ENCODE results near the gene EFHC1. TPM values are rescaled to one million over a fixed set of nuclear protein-coding genes. Genes with fewer than 3 reads are reported as not detected.

EFHC1 gene
- total RNA-seq, 2 donors from 2014 or later = 4.4 to 6.4 TPM

DNA sequence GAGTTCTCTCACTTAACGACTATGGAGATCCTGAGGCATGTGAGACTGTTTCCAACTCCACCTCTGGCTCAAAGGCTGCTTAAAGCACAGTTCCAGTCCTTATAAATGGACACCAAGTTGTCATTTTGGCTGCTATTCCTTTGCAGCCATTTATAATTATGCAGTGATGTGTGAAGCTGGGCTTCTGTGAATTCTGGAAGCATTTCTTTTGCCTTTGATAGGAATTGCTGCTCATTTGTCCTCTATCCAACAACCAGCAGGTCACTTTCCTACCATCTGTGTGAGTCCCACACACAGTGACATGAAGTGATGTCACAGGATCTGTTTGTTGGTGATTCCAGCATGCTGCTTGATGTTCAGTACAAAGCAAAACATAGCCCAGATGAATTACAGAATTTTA, 28.5 kb upstream of the EFHC1 start:
- DNase-seq (ENCODE audit: low spot score in 2 of 2) (no peak), ATAC-seq (no peak)
- H3K9me3 Mint-ChIP-seq = peaks cover 0 to 6% of the 10 kb centered on the region in 2 donors
- H3K36me3 Mint-ChIP-seq = peaks cover 6% of the 10 kb centered on the region in 2 donors
- H3K27ac Mint-ChIP-seq = no peak overlapping the region

DNA sequence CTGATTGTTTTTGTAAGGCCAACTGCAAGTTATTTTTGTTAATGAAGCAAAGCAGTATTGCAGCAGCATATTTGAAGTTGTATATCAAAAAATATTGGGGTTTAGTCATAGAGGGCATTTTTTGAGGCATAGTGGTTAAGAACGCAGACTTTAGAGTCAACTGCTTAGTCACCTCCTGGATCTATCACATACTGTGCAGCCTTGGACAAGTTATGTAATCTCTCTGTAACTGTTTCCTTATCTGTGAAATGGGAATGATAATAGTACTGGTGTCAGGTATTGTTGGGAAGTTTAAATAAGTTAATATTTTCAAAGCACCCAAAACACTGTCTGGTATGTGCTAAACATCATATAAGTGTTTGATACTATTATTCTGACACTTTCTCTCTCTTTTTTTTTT, 27.2 kb upstream of the EFHC1 start:
- peak; percentile 8 to 21 for ATAC-seq
- no peak for DNase-seq (ENCODE audit: low spot score in 2 of 2)
- Mint-ChIP-seq H3K27ac (no peak overlapping the region), H3K9me3 (peaks cover 0 to 6% of the 10 kb centered on the region in 2 donors), H3K36me3 (peaks cover 0 to 6% of the 10 kb centered on the region in 2 donors)

DNA sequence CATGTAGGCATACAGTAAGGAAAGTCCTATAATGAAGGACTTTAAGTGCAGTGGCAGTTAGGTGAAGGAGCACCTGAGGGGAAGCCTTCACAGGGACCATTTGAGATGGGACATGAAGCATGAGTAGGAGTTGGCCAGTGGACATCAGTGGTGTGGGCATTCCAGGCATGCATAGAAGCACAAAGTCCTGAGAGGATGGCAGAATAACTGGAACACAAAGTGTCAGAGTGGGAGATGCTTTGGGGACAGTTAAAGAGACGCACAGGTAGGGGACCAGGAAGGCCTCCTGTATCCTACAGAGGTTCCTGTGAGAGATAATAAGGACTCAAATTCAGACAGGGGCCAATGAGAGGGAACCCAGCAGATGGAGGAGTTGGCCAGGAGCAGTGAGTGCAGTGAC, 26.4 kb upstream of the EFHC1 start:
- no peak for ATAC-seq

DNA sequence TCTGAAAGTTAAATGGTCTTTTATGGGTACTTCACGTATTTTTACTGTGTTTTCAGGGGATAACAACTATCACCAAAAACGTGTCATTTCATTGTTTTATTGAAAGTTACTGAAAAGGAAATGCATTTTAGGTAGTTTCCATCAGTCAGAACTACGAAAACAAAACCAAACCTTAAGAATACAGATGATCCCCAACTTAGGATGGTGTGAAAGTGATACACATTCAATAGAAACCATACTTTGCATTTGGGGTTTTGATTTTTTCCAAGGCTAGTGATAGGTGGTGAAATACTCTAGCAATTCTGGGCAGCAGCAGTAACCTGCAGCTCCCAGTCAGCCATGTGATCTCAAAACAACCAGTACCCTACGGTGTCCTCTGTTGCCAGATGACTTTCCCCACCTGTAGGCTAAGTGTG, 25.9 kb upstream of the EFHC1 start:
- DNase-seq (ENCODE audit: low spot score in 2 of 2) (peak in 1 of 2 donors; percentile 39), ATAC-seq (peak; percentile 53 to 65)
- H3K27ac Mint-ChIP-seq = peak overlapping the region in 1 of 2 donors; percentile 77
- H3K9me3 Mint-ChIP-seq = peaks cover 0 to 6% of the 10 kb centered on the region in 2 donors
- peaks cover 0 to 6% of the 10 kb centered on the region in 2 donors for H3K36me3 Mint-ChIP-seq

More for the DNA sequence above, 26.4 kb upstream of the EFHC1 start:
- Mint-ChIP-seq H3K9me3 (peaks cover 0 to 6% of the 10 kb centered on the region in 2 donors), H3K27ac (peak overlapping the region; percentile 38 to 77), H3K36me3 (peaks cover 0 to 6% of the 10 kb centered on the region in 2 donors)
- DNase-seq (ENCODE audit: low spot score in 2 of 2) = no peak

DNA sequence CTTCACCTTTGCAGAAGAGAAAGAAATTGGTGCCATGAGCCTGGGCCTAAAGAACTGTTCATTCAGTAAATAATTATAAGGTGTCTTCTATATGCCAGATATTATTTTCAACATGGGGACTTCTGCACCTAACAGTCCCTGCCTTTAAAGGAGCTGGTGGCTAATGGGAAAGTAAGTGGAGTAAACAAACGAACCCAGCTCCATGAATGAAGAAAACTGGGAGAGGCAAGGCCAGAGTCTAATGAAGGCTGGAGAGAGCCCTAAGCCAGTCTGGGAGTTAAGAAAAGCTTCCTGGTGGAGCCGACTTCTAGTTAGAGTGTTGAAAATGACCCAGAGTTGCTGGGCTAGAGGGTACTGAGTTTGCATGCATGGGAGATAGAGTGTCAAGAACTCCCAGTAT, 24.2 kb upstream of the EFHC1 start:
- no peak for DNase-seq (ENCODE audit: low spot score in 2 of 2)
- H3K36me3 Mint-ChIP-seq = peaks cover 0 to 6% of the 10 kb centered on the region in 2 donors
- ATAC-seq = no peak
- H3K27ac Mint-ChIP-seq = peak overlapping the region in 1 of 2 donors; percentile 92
- peaks cover 0 to 6% of the 10 kb centered on the region in 2 donors for H3K9me3 Mint-ChIP-seq

DNA sequence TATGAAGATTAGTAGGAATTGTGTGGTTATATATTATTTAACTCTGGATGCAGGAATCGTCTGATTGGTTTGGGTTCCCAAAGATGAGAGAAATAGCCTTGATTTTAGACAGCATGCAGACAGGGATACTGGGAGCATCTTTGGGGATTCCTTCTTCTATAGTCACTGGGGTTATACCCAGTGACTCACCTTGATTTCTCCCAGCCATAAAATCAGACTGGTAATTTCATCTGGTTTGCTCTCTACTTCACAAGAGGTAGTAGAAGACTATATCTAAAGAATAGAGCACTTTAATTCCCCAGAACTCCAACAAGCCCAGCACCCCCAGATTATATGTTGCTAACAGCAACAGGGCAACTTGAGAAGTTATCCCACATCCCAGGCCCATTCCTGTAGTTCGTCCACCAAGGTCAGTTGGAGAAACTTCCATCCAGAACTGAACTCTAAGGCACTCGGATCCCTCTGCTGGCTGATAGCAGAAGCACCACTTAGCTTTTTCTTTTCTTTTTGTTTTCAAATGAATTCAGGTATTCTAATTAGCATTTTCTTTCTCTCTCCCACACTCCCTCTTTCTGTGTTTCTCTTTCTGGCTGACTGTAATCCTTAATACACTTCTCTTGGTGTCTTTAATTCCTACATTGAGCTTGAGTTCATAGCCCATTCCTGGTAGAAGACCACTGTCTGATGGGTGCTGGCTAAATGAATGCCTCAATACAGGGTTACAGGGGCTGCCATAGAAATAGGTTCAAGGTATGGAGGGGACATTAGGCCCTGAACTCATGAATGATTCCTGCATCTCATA, 20.4 kb upstream of the EFHC1 start:
- DNase-seq (ENCODE audit: low spot score in 2 of 2) (no peak), ATAC-seq (peak; percentile 27 to 37)
- Mint-ChIP-seq H3K27ac (peak overlapping the region in 1 of 2 donors; percentile 92), H3K36me3 (peaks cover 18 to 19% of the 10 kb centered on the region in 2 donors), H3K9me3 (peaks cover 5 to 6% of the 10 kb centered on the region in 2 donors)

DNA sequence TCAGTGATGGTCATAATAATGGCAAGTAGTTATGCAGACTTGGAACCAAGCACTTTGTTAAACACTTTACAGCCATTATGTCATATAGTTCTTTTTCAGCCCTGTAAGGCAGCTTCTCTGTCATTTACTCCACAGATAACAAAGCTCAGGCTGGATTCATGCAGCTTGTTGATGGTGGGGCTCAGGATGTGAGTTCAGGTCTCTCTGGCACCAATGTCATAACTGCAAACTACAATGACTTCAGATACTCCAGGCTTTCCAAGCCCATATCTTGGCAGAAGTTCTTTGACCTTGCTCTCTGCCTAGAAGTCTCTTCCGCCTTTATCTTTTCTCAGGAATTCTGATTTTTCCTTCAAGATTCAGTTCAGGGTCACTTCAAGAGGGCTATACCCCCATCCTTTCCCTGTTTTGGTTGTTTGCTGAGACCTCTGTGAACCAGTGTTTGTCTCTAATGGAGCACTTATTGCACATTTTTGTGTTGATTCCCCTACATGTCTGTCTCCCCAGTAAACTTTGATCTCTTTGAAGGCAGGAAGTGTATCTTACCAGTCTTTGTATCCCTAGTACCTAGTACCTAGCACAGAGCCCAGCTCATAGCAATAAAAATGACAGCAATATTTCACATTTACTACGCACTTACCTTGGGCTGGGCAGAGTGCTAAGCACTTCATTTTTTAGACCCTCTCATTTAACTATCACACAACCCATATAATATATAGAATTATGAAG, 19.7 kb upstream of the EFHC1 start:
- peak overlapping the region; percentile 41 to 92 for H3K27ac Mint-ChIP-seq

DNA sequence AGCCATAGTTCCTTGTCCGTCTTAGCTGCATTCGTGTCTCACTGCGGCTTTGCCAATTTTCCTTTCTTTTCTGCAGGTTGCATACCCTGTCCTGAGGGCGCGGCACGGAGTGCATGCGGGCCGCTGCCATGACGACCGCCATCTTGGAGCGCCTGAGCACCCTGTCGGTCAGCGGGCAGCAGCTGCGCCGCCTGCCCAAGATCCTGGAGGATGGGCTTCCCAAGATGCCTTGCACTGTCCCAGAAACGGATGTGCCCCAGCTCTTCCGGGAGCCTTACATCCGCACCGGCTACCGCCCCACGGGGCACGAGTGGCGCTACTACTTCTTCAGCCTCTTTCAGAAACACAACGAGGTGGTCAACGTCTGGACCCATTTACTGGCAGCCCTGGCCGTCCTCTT, 17.1 kb upstream of the EFHC1 start:
- peaks cover 0 to 5% of the 10 kb centered on the region in 2 donors for H3K9me3 Mint-ChIP-seq
- no peak for ATAC-seq
- no peak for DNase-seq (ENCODE audit: low spot score in 2 of 2)
- no peak overlapping the region for H3K27ac Mint-ChIP-seq
- peaks cover 13 to 18% of the 10 kb centered on the region in 2 donors for H3K36me3 Mint-ChIP-seq

More for the DNA sequence above, 19.7 kb upstream of the EFHC1 start:
- ATAC-seq (no peak), DNase-seq (ENCODE audit: low spot score in 2 of 2) (no peak)
- Mint-ChIP-seq H3K9me3 (peaks cover 5 to 6% of the 10 kb centered on the region in 2 donors), H3K36me3 (peaks cover 18 to 19% of the 10 kb centered on the region in 2 donors)

DNA sequence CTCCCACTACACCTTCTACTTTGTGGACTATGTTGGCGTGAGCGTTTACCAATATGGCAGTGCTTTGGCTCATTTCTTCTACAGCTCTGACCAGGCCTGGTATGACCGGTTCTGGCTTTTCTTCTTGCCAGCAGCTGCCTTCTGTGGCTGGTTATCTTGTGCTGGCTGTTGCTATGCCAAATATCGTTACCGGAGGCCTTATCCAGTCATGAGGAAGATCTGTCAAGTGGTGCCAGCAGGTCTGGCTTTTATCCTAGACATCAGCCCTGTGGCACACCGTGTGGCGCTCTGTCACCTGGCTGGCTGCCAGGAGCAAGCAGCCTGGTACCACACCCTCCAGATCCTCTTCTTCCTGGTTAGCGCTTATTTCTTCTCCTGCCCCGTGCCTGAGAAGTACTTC, 16.5 kb upstream of the EFHC1 start:
- peaks cover 13 to 18% of the 10 kb centered on the region in 2 donors for H3K36me3 Mint-ChIP-seq
- ATAC-seq (no peak), DNase-seq (ENCODE audit: low spot score in 2 of 2) (no peak)
- H3K27ac Mint-ChIP-seq = no peak overlapping the region
- peaks cover 0 to 5% of the 10 kb centered on the region in 2 donors for H3K9me3 Mint-ChIP-seq

DNA sequence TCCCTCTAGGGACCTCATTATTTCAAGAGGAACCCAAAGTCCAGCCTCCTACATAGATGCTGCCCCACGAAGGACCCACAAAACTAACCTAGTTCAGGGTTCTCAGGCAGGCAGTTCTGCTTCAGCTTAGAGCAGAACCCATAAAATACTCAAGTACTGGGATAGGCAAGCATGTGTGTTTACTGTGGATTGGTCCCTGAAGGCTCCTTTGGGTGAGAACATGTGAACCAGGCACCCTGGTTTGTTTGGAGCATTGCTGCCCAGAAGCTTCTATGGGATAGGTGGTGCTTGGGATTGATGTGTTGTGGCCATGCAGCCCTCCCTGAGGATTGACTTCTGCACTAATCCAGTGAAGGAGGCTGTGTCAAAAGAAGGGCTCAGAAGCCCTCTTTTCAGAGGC, 14.9 kb upstream of the EFHC1 start:
- ATAC-seq = no peak
- H3K27ac Mint-ChIP-seq = no peak overlapping the region
- peaks cover 13 to 18% of the 10 kb centered on the region in 2 donors for H3K36me3 Mint-ChIP-seq
- H3K9me3 Mint-ChIP-seq = peaks cover 0 to 5% of the 10 kb centered on the region in 2 donors
- no peak for DNase-seq (ENCODE audit: low spot score in 2 of 2)

DNA sequence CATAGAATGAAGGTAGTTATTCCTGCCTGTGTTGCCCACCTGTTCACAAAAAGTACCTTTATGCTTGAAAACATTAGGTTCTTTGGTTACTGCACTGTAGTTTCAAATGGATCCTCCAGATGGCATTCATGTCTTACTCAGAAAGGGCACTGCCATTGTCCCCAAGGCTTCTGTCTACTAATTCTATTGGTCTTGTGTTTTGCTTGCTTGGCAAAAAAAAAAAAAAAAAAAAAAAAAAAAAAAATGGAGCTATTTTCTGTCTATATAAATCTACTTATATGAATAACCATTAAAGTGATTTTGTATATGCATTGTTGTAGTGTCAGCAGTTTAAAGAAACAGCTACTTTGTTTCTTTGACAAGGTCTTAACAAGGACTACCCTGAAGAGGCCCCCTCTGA, 12.7 kb upstream of the EFHC1 start:
- peaks cover 13 to 18% of the 10 kb centered on the region in 2 donors for H3K36me3 Mint-ChIP-seq
- DNase-seq (ENCODE audit: low spot score in 2 of 2) (no peak), ATAC-seq (peak; percentile 39 to 70)
- H3K27ac Mint-ChIP-seq = no peak overlapping the region
- peaks cover 0 to 5% of the 10 kb centered on the region in 2 donors for H3K9me3 Mint-ChIP-seq

DNA sequence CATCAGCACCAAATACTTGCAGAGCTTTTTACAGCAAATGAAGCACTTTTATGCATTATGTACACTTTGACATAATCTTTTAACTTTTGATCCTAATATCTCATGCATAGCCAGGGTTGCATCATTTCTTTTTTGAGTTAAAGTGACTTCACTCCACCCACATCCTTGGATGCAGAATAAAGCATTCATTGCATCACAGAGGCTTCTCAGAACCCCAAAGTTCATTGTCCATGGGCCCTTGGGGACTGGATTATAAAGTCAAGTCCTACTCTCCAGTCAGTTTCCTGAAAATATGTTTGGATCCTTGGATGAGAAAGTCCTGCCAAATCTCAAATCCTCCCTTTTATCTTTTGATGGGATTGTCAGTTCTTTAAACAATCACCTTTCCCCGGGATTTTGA, 10.6 kb upstream of the EFHC1 start:
- ATAC-seq (no peak), DNase-seq (ENCODE audit: low spot score in 2 of 2) (no peak)
- no peak overlapping the region for H3K27ac Mint-ChIP-seq
- H3K9me3 Mint-ChIP-seq = no peaks in the 10 kb centered on the region
- no peaks in the 10 kb centered on the region for H3K36me3 Mint-ChIP-seq

DNA sequence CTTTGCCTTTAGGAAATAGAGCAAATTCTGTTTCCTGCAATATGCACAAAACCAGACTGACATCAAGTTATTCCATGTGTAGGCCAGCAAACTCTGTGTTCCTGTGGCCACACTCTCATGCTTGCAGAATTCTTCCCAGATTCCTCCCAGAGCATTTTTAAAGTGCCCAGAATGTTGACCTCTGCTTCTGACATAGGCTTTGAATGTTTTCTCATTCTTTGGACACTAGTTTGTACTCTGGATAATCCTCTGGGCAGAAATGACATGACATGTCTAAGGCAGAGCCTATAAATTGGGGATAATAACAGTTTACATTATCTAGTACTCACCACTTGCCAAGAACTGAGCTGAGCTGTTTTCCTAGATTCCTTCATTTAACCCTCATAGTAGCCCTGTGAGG, 9.2 kb upstream of the EFHC1 start:
- DNase-seq (ENCODE audit: low spot score in 2 of 2) (no peak), ATAC-seq (no peak)
- H3K27ac Mint-ChIP-seq = no peak overlapping the region
- no peaks in the 10 kb centered on the region for H3K9me3 Mint-ChIP-seq
- no peaks in the 10 kb centered on the region for H3K36me3 Mint-ChIP-seq

DNA sequence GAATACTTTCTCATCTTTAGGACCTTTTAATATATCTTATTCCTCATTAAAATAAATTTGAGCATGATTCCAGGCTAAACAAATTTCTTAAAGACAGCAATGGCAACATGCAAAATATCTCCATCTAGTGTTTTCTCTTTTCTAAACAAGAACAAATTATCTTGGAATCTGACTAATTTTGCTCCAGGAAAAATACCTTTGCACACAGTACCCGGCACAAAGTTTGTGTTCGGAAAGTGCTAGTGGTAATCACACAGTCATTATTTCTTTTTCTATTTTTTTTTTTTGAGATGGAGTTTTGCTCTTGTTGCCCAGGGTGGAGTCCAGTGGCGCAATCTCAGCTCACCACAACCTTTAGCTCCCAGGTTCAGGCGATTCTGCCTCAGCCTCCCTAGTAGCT, 8.2 kb upstream of the EFHC1 start:
- Mint-ChIP-seq H3K27ac (no peak overlapping the region), H3K36me3 (no peaks in the 10 kb centered on the region), H3K9me3 (no peaks in the 10 kb centered on the region)
- ATAC-seq (no peak), DNase-seq (ENCODE audit: low spot score in 2 of 2) (no peak)

DNA sequence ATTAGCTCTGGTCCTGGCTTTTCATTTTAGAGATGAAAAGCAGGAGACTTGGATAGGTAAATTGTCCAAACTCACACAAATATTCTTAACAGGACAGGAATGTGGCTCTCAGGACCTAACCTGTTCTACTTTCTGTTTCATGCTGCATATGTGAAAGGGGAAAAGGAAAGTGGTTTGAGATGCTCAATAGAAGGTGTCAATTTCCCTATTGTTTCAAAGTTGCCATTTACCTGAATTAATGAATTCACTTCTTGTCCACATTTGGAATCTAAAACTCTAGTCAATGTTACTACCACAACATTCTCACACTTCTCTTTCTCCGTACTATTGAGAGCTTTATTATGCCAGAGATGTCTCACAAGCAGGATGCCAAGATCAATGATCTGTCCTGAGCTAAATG, 4.8 kb upstream of the EFHC1 start:
- H3K36me3 Mint-ChIP-seq = no peaks in the 10 kb centered on the region

DNA sequence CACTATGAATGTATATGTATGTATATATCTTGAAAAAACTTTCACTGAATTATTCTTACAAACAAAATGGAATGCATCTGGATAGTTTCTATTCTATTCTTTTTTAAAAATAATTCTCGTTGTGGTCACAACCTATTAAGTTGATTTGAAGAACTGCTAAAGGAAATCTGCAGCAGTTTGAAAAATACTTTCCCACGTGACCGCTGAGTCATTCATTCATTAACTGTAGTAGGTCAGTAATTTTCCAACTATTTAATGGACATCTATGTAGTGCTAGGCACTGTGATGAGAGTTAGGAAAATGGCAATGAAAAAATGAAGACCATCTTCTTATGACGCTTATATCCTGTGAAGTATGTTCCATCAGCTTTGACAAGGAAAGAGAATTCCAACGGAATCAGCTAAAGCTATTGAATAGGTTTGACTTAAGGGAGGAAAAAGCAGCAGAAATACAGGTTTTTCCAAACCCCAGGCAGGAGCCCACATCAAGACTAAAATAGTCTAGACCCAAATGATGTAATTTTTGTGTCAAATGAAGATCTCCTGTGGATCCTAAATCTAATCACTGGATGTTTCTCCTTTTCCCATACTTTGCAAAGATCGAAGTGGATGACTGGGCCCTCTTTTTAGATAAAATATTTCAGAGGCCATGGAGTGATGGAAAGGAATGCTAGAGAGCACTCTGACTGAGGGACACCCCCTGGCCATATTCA, 4.1 kb upstream of the EFHC1 start:
- Mint-ChIP-seq H3K9me3 (no peaks in the 10 kb centered on the region), H3K27ac (peak overlapping the region in 1 of 2 donors; percentile 78), H3K36me3 (no peaks in the 10 kb centered on the region)
- no peak for ATAC-seq
- no peak for DNase-seq (ENCODE audit: low spot score in 2 of 2)

More for the DNA sequence above, 4.8 kb upstream of the EFHC1 start:
- no peak for DNase-seq (ENCODE audit: low spot score in 2 of 2)
- peak overlapping the region in 1 of 2 donors; percentile 78 for H3K27ac Mint-ChIP-seq
- no peak for ATAC-seq
- no peaks in the 10 kb centered on the region for H3K9me3 Mint-ChIP-seq

Data from activated naive CD4-positive, alpha-beta T cell treated with anti-CD3 and anti-CD28 coated beads, Interleukin-2, amount 50 U/mL, for 72 hours (primary cell).